KOPT-K1 (cell line): Measurements from ENCODE around the gene GPR4.

Experiments used
- H3K27ac ChIP-seq: fragments of 200-600 bp; sonication (generic); 2 replicates; pipeline ENCODE4 v1.5.1; 2016; ENCODE audit warnings: antibody characterized with exemption, mild to moderate bottlenecking, low read depth, low read length; ENCODE audit not compliant: poor library complexity, severe bottlenecking
- H3K36me3 ChIP-seq: fragments of 200-600 bp; sonication (generic); 2 replicates; pipeline ENCODE4 v1.5.1; 2017; ENCODE audit warnings: antibody characterized with exemption, mild to moderate bottlenecking, low read length, moderate library complexity; ENCODE audit not compliant: insufficient read depth
- H3K9me3 ChIP-seq: fragments of 200-600 bp; sonication (generic); 2 replicates; pipeline ENCODE4 v1.5.1; 2017; ENCODE audit warnings: antibody characterized with exemption, low read length, mild to moderate bottlenecking; ENCODE audit not compliant: insufficient read depth, poor library complexity, severe bottlenecking

GPR4 gene

DNA sequence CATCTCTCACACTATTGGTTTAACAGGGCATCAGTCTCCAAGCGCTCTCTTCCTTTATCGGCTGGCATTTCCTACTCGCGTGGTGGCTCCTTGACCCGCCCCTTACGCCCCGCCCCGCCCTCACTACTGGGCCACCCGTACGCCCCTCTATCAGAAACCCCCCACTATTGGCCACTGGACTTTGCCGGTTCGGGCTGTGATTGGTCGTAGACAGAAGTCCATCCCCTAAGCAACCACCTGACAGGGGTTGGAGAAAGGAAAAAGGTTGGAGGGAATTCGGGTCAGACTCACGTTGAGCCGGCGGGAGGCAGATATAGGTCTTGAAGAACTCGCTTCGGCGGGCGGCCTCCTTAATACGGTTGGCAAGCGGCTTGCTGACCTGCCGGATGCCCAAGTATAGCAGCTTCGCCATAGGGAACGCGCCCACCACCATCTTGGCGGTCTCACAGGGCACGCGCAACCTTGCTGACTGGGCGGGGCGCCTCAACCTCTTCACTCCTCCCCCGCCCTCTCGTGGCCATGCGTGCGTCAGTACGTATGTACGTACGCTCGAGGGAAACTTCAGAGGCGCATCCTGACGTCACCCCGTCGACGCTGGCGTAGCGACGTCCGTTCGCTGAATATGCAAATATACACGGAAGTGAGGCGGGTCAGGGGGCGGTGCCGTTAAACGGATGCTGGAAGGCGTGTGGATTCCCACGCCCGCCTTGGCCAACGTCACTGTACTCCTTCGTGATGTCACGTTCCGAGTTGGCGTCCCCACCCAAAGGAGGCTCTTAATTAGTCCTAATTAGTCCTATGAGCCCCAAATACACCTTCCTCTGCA, 17.5 kb downstream of the GPR4 start, which contains the start of gene OPA3:
Gene OPA3 (minus strand): TSS at position 471 of the 826 bp plus-strand sequence. CDS start 38 bp downstream, at position 433.
- Histone ChIP-seq H3K9me3 (no peaks in the 10 kb centered on the region), H3K27ac (peak within 1 kb of the TSS; percentile 80), H3K36me3 (no peaks in the 10 kb centered on the region)

DNA sequence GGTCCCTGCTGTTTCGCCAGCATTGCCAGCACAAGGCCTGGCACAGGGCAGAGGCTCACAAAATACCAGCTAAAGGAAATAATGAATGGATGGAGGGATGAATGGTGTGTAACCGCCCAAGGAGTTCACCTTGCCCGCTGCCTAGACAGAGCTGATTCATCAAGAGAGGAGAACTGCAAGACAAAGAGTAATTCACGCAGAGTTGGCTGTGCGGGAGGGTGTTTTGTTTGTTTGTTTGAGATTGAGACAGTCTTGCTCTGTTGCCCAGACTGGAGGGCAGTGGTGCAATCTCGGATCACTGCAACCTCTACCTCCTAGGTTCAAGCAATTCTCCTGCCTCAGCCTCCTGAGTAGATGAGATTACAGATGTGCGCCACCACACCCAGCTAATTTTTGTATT, 20.4 kb downstream of the GPR4 start:
- Histone ChIP-seq H3K36me3 (no peaks in the 10 kb centered on the region), H3K27ac (no peak overlapping the region), H3K9me3 (no peaks in the 10 kb centered on the region)

DNA sequence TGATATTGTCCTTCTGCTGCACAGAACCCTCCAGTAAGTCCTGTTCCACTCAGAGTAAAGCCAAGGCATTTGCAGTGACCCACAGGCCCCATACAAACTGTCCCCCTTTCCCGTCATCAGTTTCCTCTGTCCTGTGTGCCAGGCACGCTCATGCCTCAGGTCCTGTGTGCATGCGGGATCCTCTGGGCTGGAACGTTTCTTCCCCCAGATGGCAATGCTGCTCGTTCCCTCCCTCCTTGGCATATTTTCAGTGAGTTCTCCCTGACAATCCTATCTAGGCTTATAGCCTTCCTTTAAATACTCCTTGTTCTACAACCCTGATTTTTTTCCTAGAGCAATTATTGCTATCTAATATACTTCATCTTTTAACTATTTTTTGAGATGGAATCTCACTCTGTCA, 23.2 kb downstream of the GPR4 start:
- Histone ChIP-seq H3K36me3 (no peaks in the 10 kb centered on the region), H3K9me3 (no peaks in the 10 kb centered on the region), H3K27ac (no peak overlapping the region)

DNA sequence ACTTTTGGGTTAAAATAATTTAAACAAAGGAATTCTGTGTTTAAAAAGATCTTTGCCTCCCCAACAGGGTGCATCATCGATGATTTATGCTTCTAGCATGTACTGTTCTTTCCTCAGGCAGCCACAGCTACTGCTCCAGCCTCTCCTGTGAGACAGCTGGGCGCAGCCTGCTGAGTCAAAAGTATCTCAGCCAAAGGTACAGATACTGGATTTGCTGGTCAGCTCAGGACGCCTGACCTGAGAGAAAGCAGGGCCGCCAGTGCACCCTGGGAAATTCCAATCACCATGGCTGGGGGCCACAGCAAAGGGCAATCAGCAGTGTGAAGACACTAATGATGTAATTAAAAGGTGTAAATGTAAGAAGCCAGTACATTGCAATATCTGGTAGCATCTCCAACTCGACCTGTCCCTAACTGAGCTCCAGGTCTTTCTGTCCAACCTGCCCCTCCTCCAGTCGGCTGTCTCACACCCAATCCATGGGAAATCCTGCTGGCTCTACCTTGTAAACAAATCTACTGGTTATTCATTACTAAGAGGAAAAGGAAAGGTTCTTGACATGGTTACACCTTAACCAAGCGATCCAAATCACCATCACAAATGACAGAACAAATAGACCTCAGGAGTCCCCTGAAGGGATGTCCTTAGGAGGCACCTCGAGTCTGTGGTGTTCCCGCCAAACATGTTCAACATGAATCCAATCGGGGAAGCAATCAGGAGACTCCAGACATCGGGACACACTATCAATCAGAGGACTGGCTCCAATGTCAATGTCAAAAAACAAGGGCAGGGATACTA, 24.7 kb downstream of the GPR4 start:
- no peaks in the 10 kb centered on the region for H3K36me3 ChIP-seq
- H3K9me3 ChIP-seq = no peaks in the 10 kb centered on the region
- no peak overlapping the region for H3K27ac ChIP-seq

DNA sequence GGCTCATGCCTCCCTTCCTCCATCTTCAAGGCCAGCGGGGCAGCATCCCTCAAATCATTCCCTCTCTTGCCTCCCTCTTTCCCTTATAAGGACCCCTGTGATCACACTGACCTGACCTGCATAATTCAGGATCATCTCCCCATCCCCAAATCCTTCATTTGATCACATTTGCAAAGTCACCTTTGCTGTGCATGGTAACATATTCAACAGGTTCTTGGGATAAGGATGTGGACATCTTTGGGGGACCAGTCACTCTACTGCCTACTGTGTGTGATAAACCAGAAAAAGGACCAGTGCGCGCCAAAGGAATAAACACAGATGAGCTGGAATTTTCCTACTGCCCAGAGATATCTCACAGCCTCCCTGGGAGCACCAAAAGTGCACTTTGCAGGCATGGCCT, 25.3 kb downstream of the GPR4 start:
- no peak overlapping the region for H3K27ac ChIP-seq
- no peaks in the 10 kb centered on the region for H3K36me3 ChIP-seq
- no peaks in the 10 kb centered on the region for H3K9me3 ChIP-seq

- no peaks in the 10 kb centered on the region for H3K9me3 ChIP-seq
- no peaks in the 10 kb centered on the region for H3K36me3 ChIP-seq
- no peak overlapping the region for H3K27ac ChIP-seq
Observed at GRCh38 chr19:45575216-45575615, 26.8 kb downstream of the GPR4 start.

- H3K27ac ChIP-seq = no peak overlapping the region
Observed at GRCh38 chr19:45574526-45574925, 27.5 kb downstream of the GPR4 start.

DNA sequence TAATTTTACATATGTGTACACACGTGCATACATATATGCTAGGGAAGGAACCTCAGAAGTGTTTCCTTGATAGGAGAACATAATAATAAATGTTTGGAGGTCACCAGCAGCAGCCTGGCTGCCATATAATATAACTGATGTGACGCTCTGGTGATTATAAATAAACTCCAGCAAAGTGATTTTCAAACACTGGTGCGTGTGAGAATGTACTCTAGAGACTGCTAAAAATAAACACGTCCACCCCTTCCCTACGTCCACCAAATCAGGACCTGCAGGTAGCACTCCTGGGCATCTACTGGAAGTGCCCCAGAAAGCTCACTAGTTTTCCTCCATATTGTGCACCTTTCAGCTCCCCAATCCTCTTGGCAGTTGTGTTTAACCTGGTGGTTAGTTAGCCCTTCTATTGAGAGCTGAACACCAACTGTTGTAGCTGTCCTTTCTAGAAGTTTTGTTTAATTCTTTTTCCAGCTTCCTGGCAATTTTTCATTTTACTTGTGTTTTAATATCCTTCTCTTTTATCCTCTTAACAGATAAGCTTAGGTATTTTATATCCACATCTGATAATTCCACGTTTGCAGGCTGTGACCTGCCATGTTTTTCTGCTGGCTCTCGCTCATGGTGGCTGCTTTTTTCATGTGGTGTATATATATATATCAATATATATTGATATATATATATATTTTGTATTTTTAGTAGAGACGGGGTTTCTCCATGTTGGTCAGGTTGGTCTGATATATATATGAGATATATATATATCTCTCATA, 30.4 kb downstream of the GPR4 start:
- no peaks in the 10 kb centered on the region for H3K36me3 ChIP-seq
- H3K9me3 ChIP-seq = no peaks in the 10 kb centered on the region
- H3K27ac ChIP-seq = no peak overlapping the region

More at GRCh38 chr19:45574526-45574925, 27.5 kb downstream of the GPR4 start:
- H3K36me3 ChIP-seq = no peaks in the 10 kb centered on the region
- H3K9me3 ChIP-seq = no peaks in the 10 kb centered on the region

DNA sequence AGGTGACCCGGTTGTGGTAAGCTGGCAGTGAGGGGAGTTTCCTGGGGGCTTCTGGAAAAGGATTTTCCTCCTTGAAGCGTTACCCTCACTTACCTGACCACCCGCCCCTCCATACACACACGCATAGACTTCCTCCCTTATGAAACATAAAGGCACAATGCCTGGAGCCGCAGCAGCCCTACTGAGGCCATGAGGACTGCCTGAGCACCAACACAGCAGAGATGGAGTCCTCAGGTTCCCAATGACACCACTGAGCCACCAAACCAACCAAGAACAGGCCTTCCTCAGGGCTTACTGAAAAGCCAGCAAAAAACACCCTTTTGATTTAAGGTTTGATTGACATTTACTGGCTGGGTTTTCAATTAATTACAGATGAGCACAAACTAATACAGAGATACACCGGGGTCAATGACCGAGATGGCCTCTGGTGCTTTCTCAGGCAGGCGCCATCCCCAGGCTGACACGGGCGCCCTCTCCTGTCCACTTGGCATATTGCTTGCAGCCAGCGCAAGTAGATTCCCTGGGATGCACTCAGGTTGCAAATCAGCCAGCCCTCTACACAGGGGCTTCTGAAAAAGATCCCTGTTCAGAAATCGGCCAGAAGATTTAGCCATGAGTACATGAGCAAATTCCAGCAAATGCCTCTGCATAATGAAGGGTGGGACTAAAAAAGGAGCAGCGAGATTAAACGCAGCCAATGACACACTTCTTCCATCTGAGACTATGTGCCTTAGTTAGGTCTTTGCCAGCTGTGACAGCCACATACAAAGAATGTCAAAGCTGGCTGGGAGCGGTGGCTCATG, 32.2 kb downstream of the GPR4 start:
- no peak overlapping the region for H3K27ac ChIP-seq
- no peaks in the 10 kb centered on the region for H3K9me3 ChIP-seq
- no peaks in the 10 kb centered on the region for H3K36me3 ChIP-seq

- H3K9me3 ChIP-seq = no peaks in the 10 kb centered on the region
- no peaks in the 10 kb centered on the region for H3K36me3 ChIP-seq
- no peak overlapping the region for H3K27ac ChIP-seq
Observed at GRCh38 chr19:45568732-45569131, 33.3 kb downstream of the GPR4 start.

DNA sequence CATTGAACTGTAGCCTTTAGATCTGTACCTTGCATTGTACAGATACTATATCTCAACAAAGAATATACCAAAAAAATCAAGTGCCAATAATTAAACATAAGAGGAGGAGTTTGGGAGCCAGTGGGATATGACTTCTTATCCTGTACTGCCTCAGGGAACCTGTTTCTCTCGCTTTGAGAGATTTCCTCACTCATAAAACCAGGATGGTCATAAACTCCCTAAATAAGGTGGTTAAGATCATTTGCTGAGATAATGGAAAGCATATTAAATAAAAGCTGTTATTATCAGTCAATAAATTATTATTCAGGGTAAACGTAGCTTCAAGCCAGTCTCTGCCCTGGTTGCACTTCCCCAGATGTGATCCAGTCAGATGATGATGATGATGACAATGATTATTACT, 34.4 kb downstream of the GPR4 start:
- no peaks in the 10 kb centered on the region for H3K9me3 ChIP-seq

GRCh38 chr19:45564131-45564780, 37.8 kb downstream of the GPR4 start:
- H3K36me3 ChIP-seq = no peaks in the 10 kb centered on the region
- H3K27ac ChIP-seq = peak overlapping the region; percentile 21
- H3K9me3 ChIP-seq = no peaks in the 10 kb centered on the region

More for the DNA sequence above, 34.4 kb downstream of the GPR4 start:
- Histone ChIP-seq H3K27ac (no peak overlapping the region), H3K36me3 (no peaks in the 10 kb centered on the region)

DNA sequence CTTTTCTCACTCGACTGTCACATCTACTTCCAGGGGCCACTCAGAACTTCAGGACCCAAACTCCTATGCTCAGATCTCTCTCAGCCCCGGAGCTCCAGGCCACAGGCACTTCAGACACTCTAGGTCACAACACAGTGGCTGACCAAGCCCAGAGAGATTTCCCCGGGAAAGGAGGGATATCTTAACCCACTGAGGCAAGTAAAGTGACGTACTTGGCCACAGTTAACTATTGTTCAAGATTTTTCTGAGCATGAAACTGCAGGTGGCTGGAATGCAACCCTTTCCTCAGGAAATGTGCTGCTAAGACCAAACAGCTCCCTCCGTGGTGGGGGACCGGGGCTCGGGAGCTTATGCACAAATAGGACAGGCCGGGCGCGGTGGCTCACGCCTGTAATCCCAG, 41.3 kb downstream of the GPR4 start:
- H3K9me3 ChIP-seq = no peaks in the 10 kb centered on the region
- no peaks in the 10 kb centered on the region for H3K36me3 ChIP-seq
- H3K27ac ChIP-seq = no peak overlapping the region

DNA sequence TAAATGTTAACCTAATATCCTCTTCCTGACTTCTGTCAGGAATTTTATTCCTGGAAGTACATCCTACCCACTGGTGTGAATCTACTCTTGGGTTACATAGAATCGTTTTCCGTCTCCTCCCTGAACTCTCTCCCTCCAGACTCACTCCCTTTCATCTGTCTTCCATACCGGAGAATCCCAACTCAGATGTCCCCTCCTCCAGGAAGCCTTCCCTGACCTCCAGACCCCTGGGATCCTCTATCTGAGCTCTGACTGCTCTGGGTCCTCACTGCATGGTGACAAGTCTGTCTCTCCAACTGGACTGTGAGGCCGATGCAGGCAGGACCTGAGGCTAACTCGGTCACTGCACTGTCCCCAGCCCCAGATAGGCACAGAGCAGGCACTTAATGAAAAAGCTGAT, 42.0 kb downstream of the GPR4 start:
- no peak overlapping the region for H3K27ac ChIP-seq
- H3K9me3 ChIP-seq = no peaks in the 10 kb centered on the region
- H3K36me3 ChIP-seq = no peaks in the 10 kb centered on the region
